ENCODE data around the gene ART5.

- no peak for TF ChIP-seq KDM1A (IDR thresholded peaks at IDR 0.05; ENCODE audit: low read depth)
- TF ChIP-seq MAX (IDR thresholded peaks at IDR 0.05): no peak
- no peak for TF ChIP-seq RFX5 (IDR thresholded peaks at IDR 0.05)
- no peak for TF ChIP-seq CTCF (IDR thresholded peaks at IDR 0.05)
Observed at GRCh38 chr11:3641191-3641590, 601 bp downstream of the ART5 start.
